Esophagus (tissue), 2 donors: Measurements from ENCODE around the gene FCN2. TPM values are rescaled to one million over a fixed set of nuclear protein-coding genes. Genes with fewer than 3 reads are reported as not detected.

Source experiments
- H3K27ac ChIP-seq, 2 donors: one replicate each; pipeline ENCODE4 v1.5.1; 2013; ENCODE audit warnings: low read depth in 2 of 2, mild to moderate bottlenecking in 2 of 2, inconsistent platforms in 1 of 2, low read length in 1 of 2, moderate library complexity in 1 of 2
- H3K27me3 ChIP-seq, 2 donors: one replicate each; pipeline ENCODE4 v1.6.1; 2013; ENCODE audit warnings: low read length in 2 of 2, control low read depth in 1 of 2, mild to moderate bottlenecking in 1 of 2; ENCODE audit not compliant: insufficient read depth in 2 of 2, control insufficient read depth in 1 of 2
- H3K36me3 ChIP-seq, 2 donors: one replicate each; pipeline ENCODE4 v1.6.1; 2013; ENCODE audit warnings: low read length in 1 of 2; ENCODE audit not compliant: control insufficient read depth in 2 of 2, insufficient read depth in 2 of 2
- H3K4me1 ChIP-seq, 2 donors: one replicate each; pipeline ENCODE4 v1.6.1; 2013; ENCODE audit warnings: low read length in 1 of 2; ENCODE audit not compliant: control insufficient read depth in 2 of 2, insufficient read depth in 2 of 2
- H3K4me3 ChIP-seq, 2 donors: one replicate each; pipeline ENCODE4 v1.5.1; 2013; ENCODE audit warnings: low read length in 2 of 2, mild to moderate bottlenecking in 2 of 2, low read depth in 1 of 2, moderate library complexity in 1 of 2
- H3K9me3 ChIP-seq, 2 donors: one replicate each; pipeline ENCODE4 v1.6.1; 2013; ENCODE audit warnings: mild to moderate bottlenecking in 2 of 2, low read depth in 1 of 2, low read length in 1 of 2, moderate library complexity in 1 of 2; ENCODE audit not compliant: control insufficient read depth in 2 of 2, insufficient read depth in 1 of 2
- WGBS, 2 donors: extraction: QIAGEN DNeasy Blood & Tissue Kit; methylation state at CpG; one replicate each; pipeline ENCODE4 v1.1.7; 2013; 5-methylcytosine and 5-hydroxymethylcytosine counted together
- polyA plus RNA-seq, 2 donors: library from polyadenylated mRNA; stranded (reverse); fragments of 200-250 nt; gene quantifications; one replicate each; pipeline ENCODE4 v1.2.3, GENCODE V29; 2013
- donor health status: healthy with polysubstance abuse.
- donor health status: Bipolar disorder and iron deficiency.

Gene FCN2
- polyA plus RNA-seq, 2 donors: 0.04 to 0.16 TPM

DNA sequence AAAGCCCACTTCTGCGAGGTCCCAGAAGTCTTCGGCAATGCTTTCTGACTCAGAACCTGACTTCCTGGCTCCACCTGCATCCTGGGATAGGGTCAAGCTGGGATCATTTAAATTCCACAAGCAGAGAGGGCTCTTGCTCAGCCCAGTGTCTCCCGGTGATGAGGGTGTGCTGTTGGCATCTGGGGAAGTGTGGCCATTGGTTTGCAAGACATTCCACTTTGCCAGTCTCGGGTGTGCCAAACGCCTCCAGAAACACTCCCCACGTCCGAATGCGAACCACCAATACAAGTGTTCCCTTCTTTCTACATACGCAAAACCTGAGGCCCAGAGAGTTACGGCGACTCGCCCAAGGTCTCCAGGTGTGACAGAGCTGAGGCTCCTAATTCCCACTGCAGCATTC lies 43.1 kb upstream of the FCN2 start:
- no peaks in the 10 kb centered on the region for H3K27me3 ChIP-seq
- 87 to 89% methylated on average over 12 of the region's 12 CpGs for WGBS, 2 donors
- peaks cover 0 to 5% of the 10 kb centered on the region in 2 donors for H3K36me3 ChIP-seq
- H3K9me3 ChIP-seq: no peaks in the 10 kb centered on the region
- H3K27ac ChIP-seq: no peak overlapping the region
- H3K4me1 ChIP-seq: no peaks in the 10 kb centered on the region
- H3K4me3 ChIP-seq: no peak overlapping the region

DNA sequence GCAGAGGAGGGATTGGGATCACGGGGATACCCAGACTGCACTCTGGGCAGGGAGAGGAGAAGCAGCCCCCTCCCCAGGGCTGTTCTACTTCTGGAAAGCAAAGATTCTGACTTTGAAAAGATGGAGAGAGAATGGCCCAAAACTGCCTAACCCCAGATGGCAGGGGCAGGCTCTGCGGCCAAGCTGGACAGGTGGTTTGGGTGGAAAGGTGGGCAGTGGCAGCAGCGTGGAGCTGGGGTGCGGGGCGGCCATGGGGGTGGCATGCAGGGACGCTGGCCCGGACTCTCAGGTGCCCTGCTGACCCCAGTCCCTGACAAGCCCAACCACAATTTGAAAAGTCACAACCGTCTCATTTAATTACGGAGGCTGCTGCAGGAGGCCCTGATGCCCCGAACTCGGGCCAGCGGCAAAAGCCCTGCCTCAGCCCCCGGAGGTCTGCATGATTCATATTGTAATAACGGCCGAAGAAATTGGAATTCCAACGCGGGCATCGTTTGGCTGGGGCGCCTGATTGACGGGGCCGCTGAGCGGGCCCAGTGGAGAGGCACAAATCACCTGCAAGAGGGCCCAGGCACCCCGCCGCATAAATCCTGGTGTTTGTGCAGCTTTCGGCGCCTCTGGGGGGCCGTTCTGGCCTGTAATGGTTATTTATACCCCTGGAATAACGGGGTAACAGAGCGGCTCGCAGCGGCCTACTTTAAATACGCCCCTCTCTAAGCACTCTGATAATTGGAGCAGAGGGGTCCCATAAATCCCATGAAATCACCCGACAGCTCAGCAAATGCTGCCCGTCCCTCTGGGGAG lies 41.8 kb upstream of the FCN2 start:
- Histone ChIP-seq H3K27ac (no peak overlapping the region), H3K9me3 (no peaks in the 10 kb centered on the region), H3K4me3 (no peak overlapping the region), H3K4me1 (no peaks in the 10 kb centered on the region), H3K36me3 (peaks cover 0 to 5% of the 10 kb centered on the region in 2 donors), H3K27me3 (no peaks in the 10 kb centered on the region)
- 81 to 83% methylated on average over 34 of the region's 34 CpGs for WGBS, 2 donors

DNA sequence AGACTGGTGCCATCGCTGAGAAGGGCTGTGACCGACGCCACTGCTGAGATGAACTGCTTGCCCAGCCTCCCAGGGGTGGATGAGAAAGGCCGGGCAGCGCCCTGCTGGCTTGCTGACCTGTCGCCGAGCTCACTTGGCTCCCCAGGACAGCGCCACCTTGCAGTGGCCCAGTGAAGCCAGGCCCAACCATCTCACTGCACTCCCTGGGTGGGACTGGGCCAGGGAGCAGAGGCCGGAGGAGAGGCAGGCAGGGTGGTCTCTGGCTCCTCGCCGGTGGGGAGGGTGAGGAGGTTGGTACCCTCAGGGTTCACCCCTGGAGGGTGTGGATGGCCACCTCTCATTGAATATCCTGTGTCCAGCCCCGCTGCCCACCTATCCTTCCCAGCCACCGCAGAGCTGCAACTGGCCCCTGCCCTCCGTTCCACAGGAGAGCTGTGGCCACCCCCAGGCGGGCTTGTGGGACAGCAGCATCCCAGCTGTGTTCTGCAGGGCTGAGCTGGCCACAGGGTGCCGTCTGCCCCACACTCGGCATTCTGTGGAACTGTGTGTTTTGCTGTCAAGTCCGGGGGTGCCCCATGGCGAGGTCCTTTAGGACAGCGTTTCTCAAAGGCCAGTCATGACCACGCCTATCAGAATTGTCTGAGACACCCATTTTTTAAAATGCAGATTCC lies 41.0 kb upstream of the FCN2 start:
- Histone ChIP-seq H3K27me3 (no peaks in the 10 kb centered on the region), H3K4me3 (no peak overlapping the region), H3K36me3 (peaks cover 0 to 5% of the 10 kb centered on the region in 2 donors), H3K4me1 (no peaks in the 10 kb centered on the region), H3K9me3 (no peaks in the 10 kb centered on the region), H3K27ac (no peak overlapping the region)
- 90 to 91% methylated on average over 21 of the region's 21 CpGs for WGBS, 2 donors

DNA sequence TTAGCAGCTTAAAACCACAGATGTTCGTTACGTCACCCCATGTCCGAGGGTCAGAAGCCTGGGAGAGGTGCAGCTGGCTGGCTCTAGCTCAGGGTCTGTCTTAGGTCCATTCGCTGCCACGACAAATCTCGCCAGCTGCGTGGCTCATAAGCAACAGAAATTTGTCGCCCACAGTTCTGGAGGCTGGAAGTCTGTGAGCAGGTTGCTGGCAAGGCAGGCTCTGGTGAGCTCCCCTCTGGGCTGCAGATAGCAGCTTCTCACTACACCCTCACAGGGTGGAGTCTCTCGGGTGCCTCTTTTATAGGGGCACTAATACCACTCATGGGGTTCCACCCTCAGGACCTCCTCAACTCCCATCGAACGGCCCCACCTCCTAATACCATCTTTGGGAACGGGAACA lies 40.1 kb upstream of the FCN2 start:
- Histone ChIP-seq H3K27ac (no peak overlapping the region), H3K9me3 (no peaks in the 10 kb centered on the region), H3K4me1 (no peaks in the 10 kb centered on the region), H3K4me3 (no peak overlapping the region), H3K36me3 (peaks cover 0 to 3% of the 10 kb centered on the region in 2 donors), H3K27me3 (no peaks in the 10 kb centered on the region)
- 86 to 89% methylated on average over 12 of the region's 12 CpGs for WGBS, 2 donors

DNA sequence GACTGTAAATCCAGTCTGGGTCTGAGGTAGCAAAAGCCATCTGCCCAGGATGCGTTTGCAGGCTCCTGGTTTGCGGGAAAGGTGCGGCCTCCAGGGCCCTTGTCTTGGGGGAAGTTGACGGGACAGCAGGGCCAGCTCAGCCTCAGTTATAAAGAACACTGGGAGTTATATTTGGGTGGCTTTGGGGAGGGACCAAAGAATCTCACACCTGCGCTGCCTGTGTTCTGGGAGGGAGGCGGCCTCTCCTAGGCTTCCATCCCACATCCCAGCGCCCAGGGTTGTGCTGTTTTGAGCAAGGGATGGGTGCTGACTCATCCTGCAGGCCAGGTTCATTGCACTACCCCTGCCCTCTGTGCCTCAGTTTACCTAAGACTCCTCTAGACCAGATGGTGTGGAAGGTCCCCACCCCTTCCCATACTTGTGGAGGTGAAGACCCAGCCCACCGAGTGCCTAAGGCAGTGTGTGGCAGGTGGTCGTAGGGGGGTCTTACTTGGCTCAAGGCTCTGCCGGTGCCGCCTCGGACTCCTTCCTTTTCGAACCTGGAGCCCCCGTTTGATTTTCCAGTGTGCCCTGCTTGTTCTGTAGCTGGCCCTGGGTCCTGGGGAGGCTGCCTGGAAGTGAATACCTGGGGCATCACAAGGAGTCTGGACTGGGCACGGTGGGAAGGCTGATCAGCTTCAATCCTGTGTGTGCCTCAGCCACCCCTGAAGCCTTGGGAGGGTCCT lies 39.3 kb upstream of the FCN2 start:
- Histone ChIP-seq H3K9me3 (no peaks in the 10 kb centered on the region), H3K4me1 (no peaks in the 10 kb centered on the region), H3K36me3 (peaks cover 0 to 3% of the 10 kb centered on the region in 2 donors), H3K27me3 (no peaks in the 10 kb centered on the region), H3K4me3 (no peak overlapping the region), H3K27ac (no peak overlapping the region)
- WGBS, 2 donors: 87 to 91% methylated on average over 15 of the region's 15 CpGs

DNA sequence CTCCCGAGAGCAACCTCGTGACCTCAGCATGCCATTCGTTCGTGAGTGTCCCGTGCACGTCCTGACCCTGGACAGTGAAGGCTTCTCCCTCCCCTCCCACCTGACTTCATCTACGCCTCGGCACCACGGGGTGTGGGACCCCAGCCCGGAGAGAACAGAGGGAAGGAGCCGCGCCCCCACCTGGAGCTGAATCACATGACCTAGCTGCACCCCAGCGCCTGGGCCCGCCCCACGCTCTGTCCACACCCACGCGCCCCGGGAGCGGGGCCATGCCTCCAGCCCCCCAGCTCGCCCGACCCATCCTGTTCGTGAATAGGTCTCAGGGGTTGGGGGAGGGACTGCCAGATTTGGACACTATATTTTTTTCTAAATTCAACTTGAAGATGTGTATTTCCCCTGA lies 38.3 kb upstream of the FCN2 start:
- Histone ChIP-seq H3K4me1 (no peaks in the 10 kb centered on the region), H3K9me3 (peaks cover 0 to 4% of the 10 kb centered on the region in 2 donors), H3K4me3 (no peak overlapping the region), H3K27ac (no peak overlapping the region), H3K27me3 (no peaks in the 10 kb centered on the region), H3K36me3 (peaks cover 0 to 3% of the 10 kb centered on the region in 2 donors)
- WGBS, 2 donors: 82 to 90% methylated on average over 20 to 22 of the region's 22 CpGs

DNA sequence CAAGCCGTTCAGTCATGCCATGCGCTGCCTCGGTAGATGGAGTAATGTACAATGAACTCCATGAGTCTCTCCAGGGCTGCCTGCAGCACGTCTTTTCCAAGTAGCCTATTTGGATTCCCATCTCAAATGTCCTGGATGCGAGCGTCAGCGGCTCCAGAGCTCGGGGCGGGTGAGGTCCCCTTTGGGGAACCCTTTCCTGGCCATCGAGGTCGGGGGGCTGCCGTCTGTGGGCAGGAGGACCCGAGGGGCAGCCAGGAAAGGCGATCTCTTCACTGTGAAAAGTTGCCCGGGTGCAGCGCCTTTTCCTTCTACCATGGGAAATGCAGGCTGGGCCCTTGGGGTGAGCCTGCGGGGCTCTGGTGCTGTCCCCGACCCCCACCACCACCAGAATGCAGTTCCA lies 36.9 kb upstream of the FCN2 start:
- Histone ChIP-seq H3K4me3 (no peak overlapping the region), H3K9me3 (peaks cover 0 to 4% of the 10 kb centered on the region in 2 donors), H3K36me3 (peaks cover 0 to 3% of the 10 kb centered on the region in 2 donors), H3K27ac (no peak overlapping the region), H3K27me3 (no peaks in the 10 kb centered on the region), H3K4me1 (no peaks in the 10 kb centered on the region)
- WGBS, 2 donors: 79 to 87% methylated on average over 18 of the region's 18 CpGs

DNA sequence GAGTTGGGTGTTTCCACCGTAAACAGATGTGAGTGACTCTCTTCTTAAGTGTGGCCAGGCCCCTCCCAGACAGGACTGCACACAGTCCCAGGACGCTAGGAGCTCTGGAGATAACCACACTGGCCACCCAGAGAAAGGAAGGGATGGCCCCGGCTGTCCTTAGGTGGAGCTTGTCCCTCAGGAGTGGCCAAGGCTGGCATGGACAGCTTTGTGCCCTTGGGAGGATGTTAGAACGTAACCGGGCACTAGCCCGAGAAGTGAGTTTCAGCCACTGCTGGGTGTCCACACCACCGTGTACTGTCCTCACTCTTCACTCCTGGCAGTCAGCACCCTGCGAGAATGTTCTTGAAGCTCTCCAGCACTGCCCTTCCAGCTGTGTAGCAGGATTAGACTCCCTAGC lies 35.8 kb upstream of the FCN2 start:
- Histone ChIP-seq H3K27ac (no peak overlapping the region), H3K9me3 (peaks cover 0 to 4% of the 10 kb centered on the region in 2 donors), H3K36me3 (no peaks in the 10 kb centered on the region), H3K27me3 (no peaks in the 10 kb centered on the region), H3K4me1 (no peaks in the 10 kb centered on the region), H3K4me3 (no peak overlapping the region)
- 78 to 82% methylated on average over 8 of the region's 8 CpGs for WGBS, 2 donors

DNA sequence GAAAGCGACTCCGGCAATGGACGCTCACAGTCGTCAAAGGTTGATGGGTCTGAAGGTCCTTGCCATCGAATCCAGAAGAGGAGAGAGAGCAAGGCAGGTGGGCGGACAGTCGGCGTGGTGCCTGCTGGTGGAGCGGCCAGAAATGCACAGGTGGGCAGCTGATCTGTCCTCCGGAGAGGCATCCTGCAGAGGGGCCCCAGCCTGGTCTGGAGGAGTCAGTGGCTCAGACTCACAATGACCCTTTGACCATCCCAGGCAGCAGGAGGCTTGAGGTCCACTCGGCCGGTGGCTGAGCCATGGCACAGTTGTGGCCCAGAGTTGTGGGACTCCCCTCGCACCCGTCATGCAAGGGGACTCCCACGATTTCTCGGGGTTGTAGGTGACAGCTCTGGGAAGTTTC lies 34.4 kb upstream of the FCN2 start:
- peaks cover 0 to 16% of the 10 kb centered on the region in 2 donors for H3K9me3 ChIP-seq
- H3K4me3 ChIP-seq: no peak overlapping the region
- WGBS, 2 donors: 82 to 85% methylated on average over 16 of the region's 16 CpGs
- no peaks in the 10 kb centered on the region for H3K36me3 ChIP-seq
- no peaks in the 10 kb centered on the region for H3K27me3 ChIP-seq
- no peak overlapping the region for H3K27ac ChIP-seq
- H3K4me1 ChIP-seq: no peaks in the 10 kb centered on the region
